KOPT-K1 (cell line): ENCODE data around the gene SNRNP27.
A peak's percentile ranks its signal among the peaks of the same experiment; 100 is the strongest.
"Not testable (repeated sequence)": the region's sequence is repeated elsewhere in the genome, so short reads cannot be mapped to it uniquely, and the experiment has no call there.

Experiments
- H3K27ac ChIP-seq: fragments of 200-600 bp; sonication (generic); 2 replicates; pipeline ENCODE4 v1.5.1; 2016; ENCODE audit warnings: antibody characterized with exemption, mild to moderate bottlenecking, low read depth, low read length; ENCODE audit not compliant: poor library complexity, severe bottlenecking
- H3K36me3 ChIP-seq: fragments of 200-600 bp; sonication (generic); 2 replicates; pipeline ENCODE4 v1.5.1; 2017; ENCODE audit warnings: antibody characterized with exemption, mild to moderate bottlenecking, low read length, moderate library complexity; ENCODE audit not compliant: insufficient read depth
- H3K9me3 ChIP-seq: fragments of 200-600 bp; sonication (generic); 2 replicates; pipeline ENCODE4 v1.5.1; 2017; ENCODE audit warnings: antibody characterized with exemption, low read length, mild to moderate bottlenecking; ENCODE audit not compliant: insufficient read depth, poor library complexity, severe bottlenecking

The SNRNP27 gene, protein sequence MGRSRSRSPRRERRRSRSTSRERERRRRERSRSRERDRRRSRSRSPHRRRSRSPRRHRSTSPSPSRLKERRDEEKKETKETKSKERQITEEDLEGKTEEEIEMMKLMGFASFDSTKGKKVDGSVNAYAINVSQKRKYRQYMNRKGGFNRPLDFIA

DNA sequence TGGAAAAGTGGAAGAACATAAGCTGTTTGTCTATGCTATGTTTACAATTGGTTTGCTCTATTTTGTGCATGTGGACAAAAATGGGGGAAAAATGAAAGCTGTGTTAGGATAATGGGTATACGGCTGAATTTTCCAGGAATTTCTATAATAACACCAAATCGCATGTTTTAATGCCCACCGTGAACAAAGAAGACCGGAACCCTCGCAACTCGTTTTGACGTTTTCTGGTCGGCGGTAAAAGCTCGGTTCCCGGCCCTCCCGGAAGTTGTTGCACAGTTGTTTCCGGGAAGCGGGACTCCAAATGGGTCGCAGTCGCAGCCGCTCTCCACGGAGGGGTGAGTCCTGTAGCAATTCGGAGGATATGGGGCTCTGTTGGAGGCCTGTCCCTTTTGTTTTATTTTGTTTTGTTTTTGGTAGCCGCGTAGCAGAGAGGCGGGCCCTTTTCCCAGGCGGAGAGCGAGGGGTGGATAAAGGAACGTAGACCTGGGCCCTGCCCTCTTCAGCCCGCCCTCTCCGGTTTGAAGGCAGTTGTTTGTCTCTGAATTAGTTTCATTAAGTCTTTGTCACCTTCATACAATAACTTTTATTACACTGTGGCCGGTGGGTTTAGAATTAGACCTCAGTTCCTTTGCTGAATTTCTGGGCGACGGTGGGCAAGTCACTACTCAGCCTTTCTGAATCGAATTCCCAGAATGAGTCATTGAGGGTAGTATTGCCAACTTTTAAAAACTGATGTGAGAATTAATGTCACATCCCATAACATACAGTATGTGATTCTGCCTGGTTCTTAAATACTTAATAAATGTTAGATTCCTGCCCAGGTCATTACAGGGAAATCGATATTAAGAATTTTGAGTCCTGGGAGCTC is at the start of gene SNRNP27:
Gene SNRNP27 (plus strand): TSS at position 273 of the 868 bp plus-strand sequence. CDS start 29 bp downstream, at position 302.
- H3K36me3 ChIP-seq = peaks cover 41% of the 10 kb centered on the region
- peak within 1 kb of the TSS; percentile 67 for H3K27ac ChIP-seq

DNA sequence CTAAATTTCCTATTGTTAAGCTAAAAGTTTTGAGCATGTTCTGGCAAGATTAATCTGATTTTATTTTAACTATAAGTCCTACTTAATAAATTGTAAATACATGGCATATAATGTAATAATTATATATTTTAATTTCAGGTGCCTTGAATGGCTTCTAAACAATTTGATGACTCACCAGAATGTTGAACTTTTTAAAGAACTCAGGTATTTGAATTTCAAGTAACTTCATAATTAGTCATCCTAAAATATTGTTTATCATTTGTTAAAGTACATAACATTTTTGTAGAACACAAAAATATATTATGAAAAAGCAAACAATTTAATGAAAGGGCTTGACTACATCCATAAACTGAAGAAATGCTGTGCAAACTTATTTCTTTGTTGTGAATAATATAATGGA is 49.8 kb upstream of the SNRNP27 start:
- peaks cover 95% of the 10 kb centered on the region for H3K36me3 ChIP-seq
- H3K27ac ChIP-seq = no peak overlapping the region
- no peaks in the 10 kb centered on the region for H3K9me3 ChIP-seq

More for the DNA sequence above, at the start of gene SNRNP27:
- H3K9me3 ChIP-seq = no peaks in the 10 kb centered on the region

DNA sequence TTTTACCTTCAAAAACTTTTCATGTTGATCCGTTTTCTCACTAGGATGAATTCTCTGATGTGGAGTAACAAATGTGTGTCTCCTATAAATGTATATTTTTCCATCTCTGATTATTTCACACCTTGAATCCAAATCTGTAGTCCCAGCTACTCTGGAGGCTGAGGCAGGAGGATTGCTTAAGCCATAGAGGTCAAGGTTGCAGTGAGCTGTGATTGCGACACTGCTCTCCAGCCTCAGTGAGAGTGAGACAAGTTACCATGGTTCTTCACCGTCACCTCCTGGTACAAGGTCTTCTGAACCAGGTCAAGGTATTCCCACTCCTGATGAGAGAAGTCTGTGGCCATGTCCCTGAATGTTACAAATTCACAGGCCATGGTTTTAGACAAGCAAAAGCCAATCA is 49.2 kb upstream of the SNRNP27 start:
- Histone ChIP-seq H3K9me3 (no peaks in the 10 kb centered on the region), H3K36me3 (peaks cover 94% of the 10 kb centered on the region), H3K27ac (no peak overlapping the region)

- Histone ChIP-seq H3K27ac (no peak overlapping the region), H3K9me3 (no peaks in the 10 kb centered on the region), H3K36me3 (peaks cover 93% of the 10 kb centered on the region)
These were observed 47.3 kb upstream of the SNRNP27 start for GRCh38 chr2:69846182-69847067.

GRCh38 chr2:69847068-69847828 is 46.5 kb upstream of the SNRNP27 start:
- H3K27ac ChIP-seq = no peak overlapping the region
- H3K9me3 ChIP-seq = no peaks in the 10 kb centered on the region
- H3K36me3 ChIP-seq = peaks cover 93% of the 10 kb centered on the region

DNA sequence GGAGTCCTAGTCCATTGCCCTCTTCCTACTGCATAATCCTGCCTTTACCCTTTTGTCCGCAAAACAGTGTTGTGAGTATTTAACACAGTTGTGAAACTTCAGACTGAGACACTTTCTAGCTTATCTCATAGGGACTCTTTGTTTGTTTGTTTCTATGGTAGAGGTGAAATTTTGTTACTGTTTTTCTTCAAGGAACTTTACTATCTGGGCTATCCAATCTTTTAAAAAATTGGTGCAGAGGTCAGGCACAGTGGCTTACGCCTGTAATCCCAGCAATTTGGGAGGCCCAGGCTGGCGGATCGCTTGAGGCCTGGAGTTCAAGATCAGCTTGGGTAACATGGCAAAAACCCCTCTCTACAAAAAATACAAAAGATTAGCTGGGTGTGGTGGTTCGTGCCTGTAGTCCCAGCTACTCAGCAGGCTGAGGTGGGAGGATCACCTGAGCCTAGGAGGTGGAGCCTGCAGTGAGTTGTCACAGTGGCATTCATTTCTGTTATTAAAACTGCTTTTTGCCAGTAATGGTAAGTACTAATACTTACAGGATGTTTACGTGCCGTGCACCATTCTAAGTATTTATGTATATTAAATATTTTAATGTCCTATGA is 45.5 kb upstream of the SNRNP27 start:
- no peak overlapping the region for H3K27ac ChIP-seq
- no peaks in the 10 kb centered on the region for H3K9me3 ChIP-seq
- H3K36me3 ChIP-seq = peaks cover 94% of the 10 kb centered on the region

- no peaks in the 10 kb centered on the region for H3K9me3 ChIP-seq
- no peak overlapping the region for H3K27ac ChIP-seq
- H3K36me3 ChIP-seq = peaks cover 69% of the 10 kb centered on the region
These were observed 35.5 kb upstream of the SNRNP27 start for GRCh38 chr2:69858261-69858660.

DNA sequence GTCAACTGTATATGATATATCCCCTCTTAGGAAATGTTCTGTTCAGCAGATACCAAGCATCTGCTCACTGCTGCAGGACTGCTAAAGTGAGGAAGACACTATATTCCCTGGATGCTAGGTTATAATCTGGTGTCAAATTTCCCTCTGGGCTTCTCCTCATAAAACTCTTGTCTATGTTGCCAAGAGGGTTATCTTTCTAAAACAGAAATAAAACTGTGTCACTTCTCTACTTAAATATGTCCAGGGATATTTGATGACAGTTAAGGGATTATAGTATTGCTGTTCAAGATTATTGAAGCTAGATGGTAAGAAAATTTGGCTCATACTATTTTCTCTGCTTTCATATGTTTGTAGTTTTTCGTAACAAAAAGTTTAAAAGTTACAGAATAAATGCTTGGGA is 30.5 kb upstream of the SNRNP27 start:
- Histone ChIP-seq H3K27ac (no peak overlapping the region), H3K36me3 (peaks cover 79% of the 10 kb centered on the region), H3K9me3 (no peaks in the 10 kb centered on the region)

DNA sequence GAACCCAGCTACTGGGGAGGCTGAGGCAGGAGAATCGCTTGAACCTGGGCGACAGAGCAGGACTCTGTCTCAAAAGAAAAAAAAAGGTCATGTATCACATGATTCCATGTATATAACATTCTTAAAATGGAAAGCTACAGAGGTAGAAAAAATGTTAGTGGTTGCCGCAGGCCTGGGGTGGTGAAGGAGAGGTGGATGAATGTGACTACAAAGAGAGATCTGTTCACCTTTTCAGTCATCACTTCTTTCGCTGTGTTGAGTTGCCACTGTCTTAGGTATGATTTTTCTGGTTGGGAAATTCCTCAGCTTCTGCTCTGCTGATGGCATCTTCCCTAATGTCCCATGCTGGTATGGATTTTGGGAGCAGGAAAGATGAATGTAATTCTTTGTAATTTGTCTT is 5.3 kb upstream of the SNRNP27 start:
- Histone ChIP-seq H3K27ac (no peak overlapping the region), H3K9me3 (no peaks in the 10 kb centered on the region), H3K36me3 (no peaks in the 10 kb centered on the region)

DNA sequence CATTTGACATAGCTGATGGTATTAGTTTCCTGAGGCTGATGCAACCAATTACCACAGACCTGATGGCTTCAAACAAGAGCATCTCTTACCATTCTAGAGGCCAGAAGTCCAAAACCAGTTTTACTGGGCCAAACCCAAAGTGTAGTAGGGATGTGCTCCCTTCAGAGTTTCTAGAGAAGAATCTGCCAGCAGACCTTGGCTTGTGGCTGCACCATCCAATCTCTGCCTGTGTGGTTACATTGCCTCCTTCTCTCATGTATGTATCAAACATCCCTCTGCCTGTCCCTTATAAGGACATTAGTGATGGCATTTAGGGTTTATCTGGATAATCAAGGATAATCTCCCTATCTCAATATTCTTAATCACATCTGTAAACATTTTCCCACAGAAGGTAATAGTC is 4.5 kb upstream of the SNRNP27 start:
- Histone ChIP-seq H3K27ac (no peak overlapping the region), H3K9me3 (no peaks in the 10 kb centered on the region)

GRCh38 chr2:69890881-69891280 is 2.9 kb upstream of the SNRNP27 start:
- no peaks in the 10 kb centered on the region for H3K9me3 ChIP-seq
- H3K27ac ChIP-seq = no peak overlapping the region
- H3K36me3 ChIP-seq = peaks cover 10% of the 10 kb centered on the region

More for the DNA sequence above, 4.5 kb upstream of the SNRNP27 start:
- H3K36me3 ChIP-seq = no peaks in the 10 kb centered on the region

GRCh38 chr2:69892838-69893424 is 825 bp upstream of the SNRNP27 start:
- not testable (repeated sequence) for H3K9me3 ChIP-seq, H3K27ac ChIP-seq
- H3K36me3 ChIP-seq = peaks cover 31% of the 10 kb centered on the region

- not testable (repeated sequence) for H3K27ac ChIP-seq, H3K9me3 ChIP-seq
- H3K36me3 ChIP-seq = peaks cover 49% of the 10 kb centered on the region
These were observed 981 bp downstream of the SNRNP27 start for GRCh38 chr2:69894737-69895136.
